ENCODE results near the gene KIAA0408. TPM values are rescaled to one million over a fixed set of nuclear protein-coding genes. Genes with fewer than 3 reads are reported as not detected.

Gene KIAA0408
- total and polyA plus RNA-seq, 3 donors from 2014 or later, result 3.3 to 11.2 (median 4.1) TPM

- TF ChIP-seq POLR2A (IDR thresholded peaks at IDR 0.05) (no peak), CTCF (IDR thresholded peaks at IDR 0.05) (no peak)
- H3K27ac ChIP-seq, result no peak overlapping the region
- intact Hi-C loops (cut with DNase I; ENCODE audit: low total_unique reads), result no loop called here
- no peaks in the 10 kb centered on the region for H3K9me3 ChIP-seq
- DNase-seq, result peak; percentile 26
- no peaks in the 10 kb centered on the region for H3K4me1 ChIP-seq
- WGBS, 2 donors, result 76 to 88% methylated on average over 18 to 34 of the region's 34 CpGs
- no peaks in the 10 kb centered on the region for H3K27me3 ChIP-seq
- peak overlapping the region; percentile 46 to 47 for H3K4me3 ChIP-seq
- no peaks in the 10 kb centered on the region for H3K36me3 ChIP-seq (ENCODE audit: low read depth, missing control alignments)
Observed at GRCh38 chr6:127475823-127476176, 16.6 kb upstream of the KIAA0408 start.

- WGBS, 2 donors, result 46 to 81% methylated on average over 25 to 87 of the region's 87 CpGs
- Histone ChIP-seq H3K36me3 (ENCODE audit: low read depth, missing control alignments) (no peaks in the 10 kb centered on the region), H3K9me3 (no peaks in the 10 kb centered on the region), H3K27ac (no peak overlapping the region), H3K4me3 (peak overlapping the region; percentile 46 to 47), H3K27me3 (no peaks in the 10 kb centered on the region), H3K4me1 (no peaks in the 10 kb centered on the region)
- DNase-seq, result peak; percentile 20
- TF ChIP-seq CTCF (IDR thresholded peaks at IDR 0.05) (no peak), POLR2A (IDR thresholded peaks at IDR 0.05) (no peak)
- intact Hi-C loops (cut with DNase I; ENCODE audit: low total_unique reads), result no loop called here
Observed at GRCh38 chr6:127475135-127475822, 16.1 kb upstream of the KIAA0408 start.

- no peak overlapping the region for H3K4me3 ChIP-seq
- 72 to 73% methylated on average over 5 of the region's 5 CpGs for WGBS, 2 donors
- no peaks in the 10 kb centered on the region for H3K4me1 ChIP-seq
- no peaks in the 10 kb centered on the region for H3K9me3 ChIP-seq
- H3K36me3 ChIP-seq (ENCODE audit: low read depth, missing control alignments), result no peaks in the 10 kb centered on the region
- no peak for TF ChIP-seq POLR2A (IDR thresholded peaks at IDR 0.05)
- TF ChIP-seq CTCF (IDR thresholded peaks at IDR 0.05), result no peak
- no peak overlapping the region for H3K27ac ChIP-seq
- intact Hi-C loops (cut with DNase I; ENCODE audit: low total_unique reads), result no loop called here
- DNase-seq, result no peak
- H3K27me3 ChIP-seq, result no peaks in the 10 kb centered on the region
Observed at GRCh38 chr6:127471379-127472255, 12.4 kb upstream of the KIAA0408 start.

- no peak overlapping the region for H3K27ac ChIP-seq
- H3K27me3 ChIP-seq, result no peaks in the 10 kb centered on the region
- no peak overlapping the region for H3K4me3 ChIP-seq
- TF ChIP-seq POLR2A (IDR thresholded peaks at IDR 0.05) (no peak), CTCF (IDR thresholded peaks at IDR 0.05) (no peak)
- intact Hi-C loops (cut with DNase I; ENCODE audit: low total_unique reads), result loop anchor here (10.0 kb wide), 1 partner anchor 66 kb away; no protein-coding TSS in a partner anchor
- 45 to 64% methylated on average over 2 of the region's 2 CpGs for WGBS, 2 donors
- no peak for DNase-seq
- no peaks in the 10 kb centered on the region for H3K4me1 ChIP-seq
- H3K36me3 ChIP-seq (ENCODE audit: low read depth, missing control alignments), result no peaks in the 10 kb centered on the region
- no peaks in the 10 kb centered on the region for H3K9me3 ChIP-seq
Observed at GRCh38 chr6:127468936-127469335, 9.7 kb upstream of the KIAA0408 start.

Measured in testis (tissue), 3 donors.